GM12801 (cell line): ENCODE measurements around the gene DUSP23.

Experiments used
- CTCF ChIP-seq: IDR thresholded peaks from one replicate; pipeline ENCODE4 v1.5.1; 2011; ENCODE audit warnings: control low read depth; ENCODE audit not compliant: insufficient read length; ENCODE audit errors: extremely low read depth

DUSP23 gene

GRCh38 chr1:159771127-159771895, 9.5 kb upstream of the DUSP23 start:
- no peak for TF ChIP-seq CTCF

- no peak for TF ChIP-seq CTCF
These were observed 6.3 kb upstream of the DUSP23 start for GRCh38 chr1:159774465-159774864.

GRCh38 chr1:159775716-159776115, 5.0 kb upstream of the DUSP23 start:
- TF ChIP-seq CTCF: no peak

- no peak for TF ChIP-seq CTCF
These were observed 2.5 kb upstream of the DUSP23 start for GRCh38 chr1:159778266-159778665.

GRCh38 chr1:159779403-159779851, 1.3 kb upstream of the DUSP23 start:
- no peak for TF ChIP-seq CTCF

- TF ChIP-seq CTCF: no peak
These were observed 1.2 kb downstream of the DUSP23 start for GRCh38 chr1:159781992-159782391.

- TF ChIP-seq CTCF: no peak
These were observed 3.0 kb downstream of the DUSP23 start for GRCh38 chr1:159783724-159784123.
